AG08396 (cell line): ENCODE measurements around the gene RAB1B.
A peak's percentile ranks its signal among the peaks of the same experiment; 100 is the strongest.

ENCODE experiments used
- DNase-seq: peaks from one replicate; pipeline ENCODE4 v3.0.0; 2012; ENCODE audit warnings: low spot score, mixed read lengths

RAB1B gene

DNA sequence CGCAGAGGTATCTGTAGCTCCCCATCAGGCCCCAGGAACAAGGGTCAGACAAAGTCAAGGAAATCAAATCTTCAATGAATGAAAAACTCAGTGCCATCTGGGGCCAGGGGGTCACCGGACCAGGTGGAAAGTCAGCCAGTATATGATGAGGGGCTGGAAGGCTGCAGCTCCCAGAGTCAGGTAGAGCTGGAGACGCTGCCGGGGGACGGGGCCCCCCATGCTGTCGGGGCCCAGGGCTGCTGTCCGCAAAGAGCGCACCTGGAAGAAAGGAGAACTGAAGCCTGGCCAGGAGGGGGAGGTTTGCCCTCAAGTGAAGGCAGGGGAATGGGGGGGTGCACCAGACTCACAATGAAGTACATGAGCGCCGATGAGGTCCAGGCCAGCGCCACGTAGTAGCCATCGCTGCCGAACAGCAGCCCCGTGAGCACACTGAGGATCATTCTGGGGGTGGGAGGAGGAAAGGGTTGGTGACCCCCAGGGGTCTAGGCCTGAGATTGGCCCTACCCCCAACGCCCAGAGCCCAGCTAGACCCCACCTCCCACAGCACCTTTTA lies 16.2 kb downstream of the RAB1B start:
- DNase-seq: no peak

GRCh38 chr11:66285250-66285947 lies 17.0 kb downstream of the RAB1B start:
- no peak for DNase-seq

DNA sequence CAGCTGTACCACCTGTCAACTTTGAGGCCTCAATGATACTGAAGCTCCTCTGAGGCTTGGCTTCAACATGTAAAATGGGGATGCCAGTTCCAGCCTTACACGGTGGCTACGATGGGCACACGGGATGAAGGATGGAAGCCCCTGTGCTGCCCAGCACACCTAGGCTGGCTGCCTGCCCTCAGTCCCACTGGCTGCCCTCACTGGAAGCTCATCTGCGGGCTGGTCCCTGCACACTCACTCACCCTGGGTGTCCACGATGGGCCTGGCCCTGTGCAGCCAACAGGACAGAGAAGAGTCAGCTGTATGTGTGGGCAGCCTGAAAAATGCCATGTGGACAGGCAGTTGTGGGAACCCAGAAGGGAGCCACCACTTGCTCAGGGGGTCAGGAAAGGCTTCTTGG lies 18.3 kb downstream of the RAB1B start:
- no peak for DNase-seq

DNA sequence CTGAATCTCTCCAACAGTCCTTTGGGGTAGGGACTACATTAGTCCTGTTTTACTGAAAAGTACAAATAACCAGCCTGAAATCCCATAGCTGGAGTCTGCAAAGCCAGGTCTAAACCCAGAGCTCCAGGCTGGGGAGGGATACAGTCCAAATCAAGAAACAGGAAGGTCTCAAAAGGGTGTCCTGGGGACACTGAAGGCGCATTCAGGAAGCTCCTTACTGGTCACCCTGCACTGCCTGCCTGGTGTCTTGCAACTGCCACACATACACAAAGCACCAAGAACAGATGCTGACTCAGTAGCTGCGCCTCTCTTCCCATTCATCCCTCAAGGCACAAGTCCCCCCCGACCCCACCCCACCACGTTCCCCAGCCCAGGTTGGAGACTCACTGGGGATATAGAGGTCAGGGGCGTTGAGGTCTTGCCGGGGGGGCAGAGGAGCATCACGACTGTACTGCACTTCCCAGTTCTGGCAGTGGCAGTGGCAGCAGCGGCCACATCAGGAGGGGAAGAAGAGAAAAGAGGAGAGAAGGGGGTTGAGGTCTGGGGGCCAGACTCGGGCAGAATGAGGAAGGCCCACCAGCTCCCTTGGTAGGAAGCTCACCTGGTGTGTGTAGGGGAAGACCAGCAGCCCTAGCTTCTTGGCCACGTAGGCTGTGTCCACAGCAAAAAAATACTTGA lies 18.9 kb downstream of the RAB1B start:
- DNase-seq: no peak

- no peak for DNase-seq
Observed at GRCh38 chr11:66287889-66288670, 19.6 kb downstream of the RAB1B start.

DNA sequence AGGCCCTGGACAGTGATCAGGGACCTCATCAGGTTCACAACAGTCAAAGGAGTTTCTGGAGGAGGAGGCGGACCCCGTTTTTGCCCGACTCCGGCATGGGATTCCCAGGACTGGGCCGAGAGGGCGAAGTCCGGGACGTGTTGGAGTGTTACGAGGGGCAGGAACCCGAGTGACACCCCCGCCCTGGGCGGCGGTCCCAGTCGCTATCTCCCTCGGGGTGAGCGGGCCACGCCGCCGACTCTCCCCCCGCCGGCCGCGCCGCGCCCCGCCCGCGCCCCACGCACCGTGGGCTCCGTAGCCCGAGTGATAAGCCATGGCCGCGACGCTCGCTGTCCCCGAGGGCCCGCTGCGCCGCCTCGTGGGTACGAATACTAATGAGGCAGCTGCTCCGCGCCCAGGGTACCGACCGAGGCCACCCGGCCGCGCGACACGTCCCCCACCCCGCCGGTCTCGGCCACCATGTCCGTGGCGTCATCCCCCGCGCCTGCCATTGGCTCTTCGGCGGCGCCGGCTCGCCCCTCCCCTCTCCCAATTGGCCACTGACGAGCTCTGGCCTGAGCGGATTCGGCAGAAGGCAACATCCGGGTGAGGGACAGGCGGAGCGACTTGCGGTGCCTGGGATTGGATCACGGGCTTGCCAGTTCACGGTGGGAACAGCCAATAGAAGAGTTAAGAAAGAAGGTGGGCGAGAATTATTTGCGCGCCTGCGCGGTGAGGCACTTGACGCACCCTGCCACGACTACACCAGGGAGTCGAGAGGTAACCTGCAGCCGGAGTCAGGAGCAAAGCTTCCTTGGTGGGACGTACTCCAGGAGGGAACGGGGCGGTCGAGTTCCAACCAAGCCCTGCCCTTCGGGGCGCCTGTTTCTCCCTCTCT lies 20.5 kb downstream of the RAB1B start, which contains the start of gene YIF1A:
Gene YIF1A (minus strand): TSS at position 473 of the 877 bp plus-strand sequence. CDS start 158 bp downstream, at position 315.
- peak; percentile 100 for DNase-seq

DNA sequence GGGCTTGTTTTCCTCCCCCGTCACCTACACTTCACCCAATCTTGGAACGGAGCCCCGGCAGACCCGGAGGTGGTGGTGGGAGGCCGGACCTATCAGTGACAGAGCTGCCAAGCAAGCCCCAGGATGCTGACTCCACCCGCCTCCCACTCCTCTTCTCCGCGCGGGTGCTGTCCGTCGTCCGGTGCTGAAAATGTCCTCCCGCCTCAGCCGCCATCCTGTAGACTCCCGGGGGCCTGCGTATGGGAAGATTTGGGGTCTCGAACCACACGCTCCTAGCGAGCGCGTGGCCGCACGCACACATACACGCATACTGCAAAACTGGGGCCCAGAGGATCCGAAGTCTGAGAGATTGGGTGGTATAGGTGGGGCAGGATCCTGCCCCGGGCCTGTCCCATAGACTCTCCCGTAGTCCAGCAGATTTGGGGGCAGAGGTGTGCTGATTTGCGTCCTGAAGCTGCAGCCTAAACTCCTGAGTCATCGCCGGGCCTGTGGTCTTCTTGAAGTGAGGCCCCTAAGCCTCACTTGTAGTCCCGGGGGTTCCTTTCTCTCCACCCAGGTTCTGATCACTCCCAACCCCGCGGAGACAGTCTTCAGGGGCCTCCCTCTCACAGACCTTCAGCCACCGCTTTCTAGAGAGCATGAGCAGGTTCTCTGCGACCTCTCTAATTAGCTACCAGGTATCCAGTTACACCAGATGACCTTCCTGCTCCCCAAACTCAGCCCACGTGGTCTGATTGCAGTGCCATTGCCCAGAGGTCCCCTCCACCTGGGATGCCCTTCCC lies 21.3 kb downstream of the RAB1B start:
- peak; percentile 85 for DNase-seq

DNA sequence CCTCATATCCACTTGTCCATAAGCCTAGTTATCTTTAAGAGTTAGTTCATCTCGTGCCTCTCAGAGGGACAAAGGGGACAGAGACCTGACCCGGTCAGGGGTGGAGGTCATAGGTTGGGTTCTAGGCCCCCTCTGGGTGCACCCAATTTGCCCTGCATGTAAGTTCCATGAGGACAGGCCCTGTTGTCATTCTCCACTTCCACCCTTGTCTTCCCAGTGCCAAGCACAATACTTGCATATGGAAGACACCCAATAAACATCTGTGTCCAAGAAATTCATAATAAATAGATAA lies 21.8 kb downstream of the RAB1B start:
- DNase-seq: no peak

- DNase-seq: no peak
Observed at GRCh38 chr11:66291303-66291705, 22.9 kb downstream of the RAB1B start.

DNA sequence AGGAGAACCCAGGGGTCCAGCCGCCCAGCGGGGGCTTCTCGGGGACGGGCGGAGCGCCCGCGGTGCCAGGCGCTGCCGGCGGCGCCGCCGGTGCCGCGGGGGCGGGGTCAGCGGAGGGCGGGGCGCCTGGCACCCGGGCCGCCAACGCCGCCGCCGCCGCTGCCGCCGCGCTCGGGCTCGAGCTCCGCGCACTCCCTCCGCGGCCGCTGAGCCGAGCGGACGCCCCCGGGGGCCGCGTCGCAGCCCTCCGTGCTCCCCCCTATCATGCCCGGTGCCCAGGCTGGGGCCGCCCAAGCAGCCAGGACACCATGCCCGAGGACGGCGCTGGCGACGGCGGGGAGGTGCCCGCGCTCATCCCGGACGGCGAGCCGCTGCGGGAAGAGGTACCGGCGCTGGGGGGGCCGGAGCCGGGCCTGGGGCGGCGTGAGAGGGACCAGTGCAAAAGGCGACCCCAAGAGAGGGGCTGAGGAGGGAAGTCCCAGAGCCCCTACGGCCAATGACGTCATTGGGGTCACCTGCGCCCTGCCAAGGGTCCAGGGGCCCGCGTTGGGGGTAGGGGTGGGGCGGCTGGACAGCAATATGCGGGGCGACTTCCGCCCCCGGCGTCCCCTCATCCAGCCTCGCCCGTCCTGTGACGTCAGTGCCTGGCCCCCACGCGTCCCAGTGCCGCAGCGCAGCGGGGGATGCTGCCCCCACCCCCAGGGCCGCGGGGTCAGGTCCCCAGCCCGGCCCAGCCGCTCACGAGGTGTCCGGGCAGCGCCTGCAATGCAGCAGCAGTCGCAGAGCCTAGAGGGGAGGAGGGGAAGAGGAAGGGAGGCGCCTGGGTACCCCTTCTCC lies 23.5 kb downstream of the RAB1B start, which contains the start of gene TMEM151A:
Gene TMEM151A (plus strand): TSS at position 189 of the 837 bp plus-strand sequence. CDS start 120 bp downstream, at position 309.
- no peak for DNase-seq

GRCh38 chr11:66292543-66293332 lies 24.3 kb downstream of the RAB1B start:
- DNase-seq: no peak

- DNase-seq: no peak
Observed at GRCh38 chr11:66293352-66293751, 24.9 kb downstream of the RAB1B start.

- no peak for DNase-seq
Observed at GRCh38 chr11:66293777-66294625, 25.6 kb downstream of the RAB1B start.

DNA sequence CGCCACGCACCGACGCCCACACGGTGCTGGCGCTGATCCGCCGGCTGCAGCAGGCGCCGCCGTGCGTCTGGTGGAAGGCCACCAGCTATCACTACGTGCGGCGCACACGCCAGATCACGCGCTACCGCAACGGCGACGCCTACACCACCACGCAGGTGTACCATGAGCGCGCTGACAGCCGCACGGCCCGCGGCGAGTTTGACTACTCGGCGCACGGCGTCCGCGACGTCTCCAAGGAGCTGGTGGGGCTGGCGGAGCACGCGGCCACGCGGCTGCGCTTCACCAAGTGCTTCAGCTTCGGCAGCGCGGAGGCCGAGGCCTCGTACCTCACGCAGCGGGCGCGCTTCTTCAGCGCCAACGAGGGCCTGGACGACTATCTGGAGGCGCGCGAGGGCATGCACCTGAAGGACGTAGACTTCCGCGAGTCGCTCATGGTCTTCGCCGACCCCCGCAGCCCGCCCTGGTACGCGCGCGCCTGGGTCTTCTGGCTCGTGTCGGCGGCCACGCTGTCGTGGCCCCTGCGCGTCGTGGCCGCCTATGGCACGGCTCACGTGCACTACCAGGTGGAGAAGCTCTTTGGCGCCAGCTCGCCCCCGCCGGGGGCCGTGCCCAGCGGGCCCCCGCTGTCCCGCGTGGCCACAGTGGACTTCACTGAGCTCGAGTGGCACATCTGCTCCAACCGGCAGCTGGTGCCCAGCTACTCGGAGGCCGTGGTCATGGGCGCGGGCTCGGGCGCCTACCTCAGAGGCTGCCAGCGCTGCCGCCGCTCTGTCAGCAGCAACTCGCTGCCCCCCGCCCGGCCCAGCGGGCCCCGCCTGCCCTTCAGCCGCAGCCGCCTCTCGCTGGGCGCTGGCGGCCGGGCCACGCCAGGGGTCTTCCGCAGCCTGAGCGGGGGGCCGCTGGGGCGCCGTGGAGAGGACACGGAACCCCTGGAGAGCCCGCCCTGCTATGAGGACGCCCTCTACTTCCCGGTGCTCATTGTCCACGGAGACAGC lies 26.5 kb downstream of the RAB1B start:
- DNase-seq: no peak

DNA sequence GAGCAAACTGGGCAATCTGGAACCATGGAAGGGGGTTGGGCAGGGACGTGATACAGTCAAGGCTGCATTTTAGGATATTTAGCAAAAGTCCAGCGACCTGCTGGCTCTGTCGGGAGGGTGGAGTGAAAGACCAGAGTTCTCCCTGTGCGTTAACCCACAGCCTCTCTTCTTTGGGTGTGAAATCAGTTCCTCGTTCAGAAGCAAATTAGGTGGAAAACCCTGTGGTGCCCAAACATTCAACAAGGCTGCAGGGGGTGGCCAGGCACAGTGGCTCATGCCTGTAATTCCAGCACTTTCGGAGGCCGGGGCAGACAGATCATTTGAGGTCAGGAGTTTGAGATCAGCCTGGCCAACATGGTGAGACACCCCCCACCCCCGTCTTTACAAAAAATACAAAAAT lies 29.2 kb downstream of the RAB1B start:
- DNase-seq: no peak

DNA sequence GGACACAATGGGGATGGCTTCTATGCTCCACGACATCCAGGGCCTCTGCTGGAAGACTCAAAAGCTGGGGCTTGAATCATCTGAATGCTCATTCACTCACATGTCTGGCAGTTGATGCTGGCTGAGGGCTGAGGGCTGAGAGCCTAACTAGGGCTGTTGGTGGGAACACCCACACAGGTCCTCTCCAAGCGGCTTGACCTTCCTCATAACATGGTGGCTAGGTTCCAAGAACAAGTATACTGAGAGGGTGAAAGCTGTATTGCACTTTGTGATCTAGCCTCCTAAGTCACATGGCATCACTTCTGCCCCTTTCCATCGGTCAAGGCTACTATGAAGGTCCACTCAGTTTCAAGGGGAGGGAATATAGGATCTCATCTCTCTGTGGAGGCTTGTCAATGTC lies 30.7 kb downstream of the RAB1B start:
- DNase-seq: no peak

DNA sequence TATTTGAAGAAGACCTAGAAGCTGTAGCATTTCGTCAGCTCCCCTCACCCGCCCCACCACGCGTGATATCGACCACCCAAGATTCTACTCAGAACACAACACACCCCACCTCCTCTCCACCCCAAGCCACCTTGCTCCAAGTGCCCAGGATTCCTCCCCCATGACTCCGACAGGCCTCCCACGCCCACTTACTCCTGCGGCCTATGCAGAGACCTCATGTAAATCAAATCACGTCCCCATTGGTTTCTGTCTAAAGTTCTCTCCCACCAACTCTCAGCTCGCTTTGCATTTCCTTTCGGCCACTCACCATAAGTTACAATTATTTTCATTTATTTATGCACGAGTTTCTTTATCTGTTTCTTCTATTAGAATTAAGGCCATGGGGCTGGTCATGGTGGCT lies 34.2 kb downstream of the RAB1B start:
- DNase-seq: no peak
